GM19468 (cell line): ENCODE results near the gene RGL1.
"Not testable (repeated sequence)": the region's sequence is repeated elsewhere in the genome, so short reads cannot be mapped to it uniquely, and the experiment has no call there.

Experiments used
- ATAC-seq: cut with Tn5 transposase; IDR thresholded peaks from one replicate; pipeline ENCODE4 v1.9.1; 2021; ENCODE audit warnings: mild to moderate bottlenecking, moderate library complexity, moderate number of reproducible peaks; ENCODE audit not compliant: unreplicated experiment; ENCODE audit errors: extremely low read depth

RGL1 gene

DNA sequence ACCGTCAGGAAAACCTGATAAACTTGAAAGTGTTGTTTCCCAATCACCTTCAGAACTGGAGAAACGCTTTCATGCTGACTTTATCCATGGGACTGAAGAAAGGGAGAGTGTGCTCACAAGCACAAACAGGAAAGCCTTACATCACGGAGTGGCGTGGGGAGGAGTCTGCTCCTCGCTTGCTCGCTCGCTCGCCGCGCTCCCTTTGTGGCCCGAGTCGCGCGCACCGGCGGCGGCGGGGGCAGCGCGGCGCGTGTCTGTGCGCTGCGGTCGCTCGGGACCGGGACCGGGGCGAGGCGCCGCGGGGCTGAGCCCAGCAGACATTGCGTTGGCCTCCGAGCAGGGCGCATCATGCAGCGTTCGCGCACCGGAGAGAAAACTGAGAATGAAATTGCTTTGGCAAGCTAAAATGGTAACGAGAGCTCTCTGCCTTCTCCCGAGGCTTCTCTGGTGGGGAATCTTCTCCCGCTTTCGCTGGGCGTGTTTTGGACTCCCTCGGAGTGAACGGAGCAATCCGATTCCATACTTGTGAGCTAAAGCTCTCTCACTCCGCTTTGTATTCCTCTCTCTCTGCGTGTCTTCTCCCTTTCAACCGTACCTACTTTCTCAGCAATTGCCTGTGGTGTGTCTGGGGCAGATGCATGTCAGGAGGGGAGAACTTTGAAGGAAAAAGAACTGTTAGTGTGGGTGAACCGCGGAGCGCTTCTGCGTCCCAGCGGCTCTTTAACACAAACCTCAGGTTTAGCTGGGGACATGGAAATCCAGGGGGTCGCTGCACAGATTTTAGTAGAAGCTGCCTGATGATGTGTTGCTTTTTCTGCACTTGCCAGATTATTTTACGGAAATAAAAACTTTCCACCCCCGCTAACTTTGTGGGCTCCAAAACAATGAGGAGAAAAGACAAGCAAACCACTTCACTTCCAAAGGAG lies at the start of gene RGL1:
Gene RGL1 (plus strand): TSS at position 205 of the 926 bp plus-strand sequence. CDS start 178 bp downstream, at position 383.
- peak; percentile 60 for ATAC-seq

DNA sequence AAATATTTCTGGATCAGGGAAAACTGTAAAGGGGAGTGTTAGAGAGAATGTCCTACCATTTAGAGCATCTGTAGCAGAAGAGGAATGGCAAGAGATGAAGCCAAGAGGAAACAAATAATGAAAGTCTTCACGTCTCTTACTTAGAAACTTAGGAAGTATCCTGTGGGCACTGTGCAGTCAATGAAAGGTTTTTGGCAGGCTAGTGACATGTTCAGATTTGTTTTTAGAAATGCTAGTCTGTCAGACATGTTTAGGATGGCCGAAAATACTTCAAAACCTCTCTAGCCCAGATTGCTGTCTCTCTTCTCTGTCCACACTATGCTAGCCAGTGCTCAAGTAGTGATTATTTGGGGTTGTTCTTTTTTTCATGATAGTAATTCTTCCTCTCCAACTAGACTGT lies 48.6 kb upstream of the RGL1 start:
- no peak for ATAC-seq

DNA sequence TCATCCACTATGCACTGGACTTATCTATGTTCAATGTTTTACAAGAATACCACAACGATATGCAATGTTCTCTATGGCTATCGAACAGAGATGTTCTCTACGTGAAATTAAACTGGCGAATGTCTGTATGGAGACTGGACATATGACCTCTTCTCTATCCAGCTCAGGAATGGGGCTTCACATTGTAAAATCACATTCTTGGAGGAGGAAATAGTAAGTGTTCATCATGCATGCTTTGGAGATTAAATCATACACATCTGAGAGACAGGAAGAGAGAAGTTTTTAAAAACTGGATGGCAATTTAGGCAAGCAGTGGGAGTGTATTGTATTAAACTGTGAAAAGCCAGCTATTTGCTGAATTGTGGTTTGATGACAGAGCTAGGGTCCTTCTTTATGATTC lies 47.9 kb upstream of the RGL1 start:
- ATAC-seq = no peak

DNA sequence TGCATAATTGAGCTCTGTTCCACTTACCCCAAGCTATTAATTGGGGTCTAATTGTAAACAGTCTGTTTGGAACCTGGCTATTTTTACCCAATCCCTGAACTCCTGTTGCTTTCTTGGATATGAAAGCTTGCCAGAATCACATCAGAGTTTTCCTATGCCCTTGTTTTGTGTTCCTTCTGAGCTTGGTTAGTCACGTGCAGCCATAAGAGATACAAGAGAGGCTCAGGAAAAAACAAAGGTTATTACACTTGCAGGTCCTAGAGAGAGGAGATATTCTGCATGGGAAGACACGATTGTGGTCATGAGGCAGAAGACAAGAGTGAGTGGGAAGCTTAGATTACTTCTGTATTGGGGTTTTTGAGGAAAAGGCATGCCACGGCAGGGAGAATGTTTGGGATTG lies 46.0 kb upstream of the RGL1 start:
- no peak for ATAC-seq

DNA sequence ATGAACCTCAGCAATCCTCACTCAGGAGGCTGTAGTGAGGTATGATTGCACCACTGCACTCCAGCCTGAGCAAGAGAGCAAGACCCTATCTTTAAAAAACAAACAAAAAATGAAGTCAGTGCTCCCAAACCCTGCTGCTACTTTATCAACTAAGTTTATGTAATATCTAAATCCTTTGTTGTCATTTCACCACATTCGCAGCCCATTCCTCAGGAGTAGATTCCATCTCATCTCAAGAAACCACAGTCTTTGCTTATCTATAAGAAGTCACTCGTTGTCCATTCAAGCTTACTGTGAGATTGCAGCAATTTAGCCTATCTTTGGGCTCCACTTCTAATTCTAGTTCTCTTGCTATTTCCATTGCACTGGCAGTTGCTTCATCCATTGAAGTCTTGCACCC lies 44.3 kb upstream of the RGL1 start:
- no peak for ATAC-seq

DNA sequence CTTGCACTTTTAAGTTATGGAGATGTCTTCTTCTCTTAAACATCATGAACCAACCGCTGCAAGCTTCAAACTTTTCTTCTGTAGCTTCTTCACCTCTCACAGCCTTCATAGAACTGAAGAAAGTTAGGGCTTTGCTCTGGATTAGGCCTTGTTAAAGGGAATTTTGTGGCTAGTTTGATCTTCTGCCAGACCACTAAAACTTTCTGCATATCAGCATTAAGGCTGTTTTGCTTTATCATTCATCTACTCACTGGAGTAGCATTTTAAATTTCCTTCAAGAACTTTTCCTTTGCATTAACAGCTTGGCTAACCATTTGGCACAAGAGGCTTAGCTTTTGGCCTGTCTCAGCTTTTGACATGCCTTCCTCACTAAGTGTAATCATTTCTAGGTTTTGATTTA lies 43.0 kb upstream of the RGL1 start:
- ATAC-seq = no peak

DNA sequence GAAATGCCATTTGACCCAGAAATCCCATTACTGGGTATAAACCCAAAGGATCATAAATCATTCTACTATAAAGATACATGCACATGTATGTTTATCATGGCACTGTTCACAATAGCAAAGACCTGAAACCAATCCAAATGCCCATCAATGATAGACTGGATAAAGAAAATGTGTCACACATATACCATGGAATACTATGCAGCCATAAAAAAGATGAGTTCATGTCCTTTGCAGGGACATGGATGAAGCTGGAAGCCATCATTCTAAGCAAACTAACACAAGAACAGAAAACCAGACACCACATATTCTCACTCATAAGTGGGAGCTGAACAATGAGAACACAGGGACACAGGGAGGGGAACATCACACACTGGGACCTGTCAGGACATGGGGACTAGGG lies 42.1 kb upstream of the RGL1 start:
- not testable (repeated sequence) for ATAC-seq

DNA sequence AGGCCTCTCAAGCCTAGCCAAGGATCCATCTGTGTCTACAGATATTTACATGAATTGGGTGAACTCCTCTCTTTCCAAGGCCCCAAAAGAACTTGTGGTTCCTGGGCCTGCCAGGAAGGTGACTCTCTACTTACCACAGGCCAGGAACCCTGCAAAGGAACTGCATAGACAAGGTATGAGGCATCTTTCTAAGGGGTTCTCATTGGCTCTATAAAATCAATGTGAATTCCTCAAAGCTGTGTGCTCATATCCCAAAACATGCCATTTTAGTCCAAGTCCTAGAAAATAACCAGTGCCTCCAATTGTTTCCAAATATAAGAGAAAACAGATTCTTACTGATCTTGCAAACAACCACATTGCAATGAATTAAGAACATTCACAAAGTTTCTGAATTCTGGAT lies 39.9 kb upstream of the RGL1 start:
- no peak for ATAC-seq

DNA sequence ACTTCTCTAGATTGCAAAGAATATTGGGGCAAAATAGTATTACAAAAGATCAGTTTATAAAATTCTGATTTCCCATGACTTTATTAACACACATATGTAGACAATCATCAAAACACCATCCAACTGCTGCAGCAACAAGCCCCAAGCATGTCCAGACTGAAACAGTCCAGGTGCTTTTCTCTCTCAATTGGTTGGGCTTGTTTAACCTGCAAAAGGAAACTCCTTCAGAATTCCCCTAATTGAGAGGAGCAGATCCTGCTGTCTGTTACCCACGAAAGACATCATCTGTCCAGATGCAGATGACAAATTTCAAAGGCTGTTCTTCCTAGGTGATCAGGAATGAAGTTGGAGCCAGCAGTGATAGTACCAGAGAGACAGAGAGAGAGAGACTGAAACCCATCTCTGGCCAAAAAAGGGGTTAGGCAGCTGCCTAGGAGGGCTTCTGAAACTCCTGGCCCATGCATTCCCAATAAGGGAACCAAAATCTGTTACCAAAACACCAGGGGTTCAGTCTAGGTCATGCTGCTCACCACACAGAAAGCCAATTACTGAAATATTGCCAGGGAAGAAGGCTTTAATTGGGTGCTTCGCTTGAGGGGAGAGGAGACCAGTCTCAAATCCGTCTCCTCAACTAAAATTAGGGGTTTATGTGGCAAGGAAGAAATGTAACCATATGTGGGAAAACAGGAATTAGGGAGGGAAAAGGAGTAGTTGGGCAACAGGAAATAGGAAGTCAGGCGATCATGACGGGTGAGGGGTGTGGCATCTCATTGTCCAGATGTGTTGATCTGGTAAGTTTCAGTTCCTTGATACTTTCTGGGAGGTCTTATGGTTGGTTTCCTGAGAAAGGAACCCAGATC lies 34.7 kb upstream of the RGL1 start:
- ATAC-seq = no peak

DNA sequence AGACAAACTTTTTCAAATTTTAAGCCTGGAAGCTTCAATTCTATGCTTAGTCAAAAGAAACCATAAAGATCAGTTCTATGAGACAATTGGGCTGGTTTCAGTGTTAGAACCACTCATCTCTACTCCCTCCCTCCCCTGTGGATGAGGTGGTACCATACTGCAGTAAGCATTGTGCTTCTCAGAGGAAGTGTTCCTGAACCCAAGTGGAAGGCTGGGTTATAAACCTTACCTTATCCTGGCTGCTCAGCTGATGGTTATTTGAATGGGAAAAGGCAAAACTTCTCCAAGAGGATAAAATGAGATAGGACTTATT lies 34.1 kb upstream of the RGL1 start:
- ATAC-seq = no peak

DNA sequence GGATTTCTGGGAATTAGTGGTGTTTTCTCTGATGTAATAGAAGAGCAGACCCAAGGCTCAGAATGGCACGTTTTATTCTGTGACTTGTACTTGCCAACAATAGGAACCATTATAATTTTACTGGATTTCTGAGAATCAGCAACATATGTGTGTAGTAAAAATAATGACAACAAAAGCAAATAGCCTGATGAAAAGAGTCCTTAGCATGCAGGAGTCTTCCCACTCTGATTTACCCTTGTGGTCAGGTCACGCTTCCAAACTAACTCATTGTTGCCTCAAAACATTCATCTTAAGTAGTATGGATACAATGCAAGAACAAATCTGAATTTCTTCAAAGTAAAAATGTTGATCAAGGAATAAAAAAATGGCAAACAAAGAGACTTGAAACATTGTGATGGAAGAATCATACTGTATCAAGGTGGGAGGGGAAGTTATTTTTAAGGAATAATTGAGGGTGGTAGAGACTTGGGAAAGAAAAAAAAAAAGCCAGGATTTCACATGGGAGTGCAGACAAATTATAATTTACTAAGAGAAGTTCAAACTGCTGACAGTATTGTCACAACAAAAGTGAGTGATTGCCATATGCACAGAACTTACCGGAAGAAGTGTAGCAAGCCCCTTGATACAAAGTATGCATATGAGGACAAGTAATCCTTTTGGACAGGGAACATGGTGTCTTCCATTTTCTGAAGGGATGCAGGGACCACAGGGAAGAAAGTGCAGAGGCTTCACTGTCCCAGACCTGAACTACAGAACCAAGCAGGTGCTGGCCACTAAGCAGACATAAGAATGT lies 31.2 kb upstream of the RGL1 start:
- no peak for ATAC-seq

DNA sequence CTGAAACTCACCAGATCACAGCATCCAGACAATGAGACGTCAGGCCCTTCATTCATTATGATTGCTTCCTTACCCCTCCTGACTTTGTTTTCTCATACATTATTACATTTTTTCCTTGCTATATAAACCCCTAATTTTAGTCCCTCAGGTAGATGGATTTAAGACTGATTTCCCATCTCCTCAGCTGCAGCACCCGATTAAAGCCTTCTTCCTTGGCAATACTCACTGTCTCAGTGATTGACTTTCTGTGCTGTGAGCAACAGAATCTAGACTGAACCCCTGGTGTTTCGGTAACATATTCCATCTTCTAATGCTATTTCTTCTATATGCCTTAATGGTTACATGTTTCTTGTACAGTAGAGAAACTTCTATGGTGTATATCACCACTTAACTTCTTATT lies 30.0 kb upstream of the RGL1 start:
- no peak for ATAC-seq

DNA sequence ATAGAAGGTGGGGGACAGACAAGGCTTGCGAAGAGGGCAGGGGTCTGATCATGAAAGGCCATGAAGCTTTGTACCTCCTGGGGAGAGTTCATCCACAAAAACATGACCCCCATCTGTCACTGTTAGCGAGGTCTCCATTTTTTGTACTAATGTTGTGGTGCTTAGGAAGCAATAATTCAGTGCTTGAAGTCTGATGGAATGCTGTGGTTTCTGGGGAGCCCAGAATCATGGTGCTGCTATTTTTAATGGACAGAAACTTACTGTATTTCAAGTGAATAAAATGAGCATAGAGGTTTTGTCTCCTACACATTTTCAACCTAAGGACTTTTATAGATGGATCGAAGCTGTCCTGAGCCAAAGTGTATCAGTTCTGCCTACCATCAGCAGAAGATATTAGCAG lies 28.2 kb upstream of the RGL1 start:
- ATAC-seq = no peak

DNA sequence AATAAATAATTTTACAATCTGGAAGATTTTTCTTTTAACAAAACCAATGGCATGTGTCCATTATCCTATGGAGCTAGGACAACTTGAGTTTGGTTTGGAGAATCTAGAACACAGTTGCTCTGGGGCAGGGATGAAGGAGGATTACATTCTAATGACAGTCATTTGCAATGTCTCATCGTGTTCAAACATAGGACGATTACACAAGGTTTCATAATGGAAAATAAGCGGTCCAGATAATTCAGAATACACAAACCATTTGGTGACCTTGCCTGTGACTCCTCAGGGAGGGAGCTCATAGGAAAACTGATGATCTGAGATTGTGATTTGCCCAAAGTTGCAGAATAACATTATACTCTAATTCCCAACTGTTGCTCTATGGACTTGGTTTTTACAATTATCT lies 27.6 kb upstream of the RGL1 start:
- no peak for ATAC-seq

DNA sequence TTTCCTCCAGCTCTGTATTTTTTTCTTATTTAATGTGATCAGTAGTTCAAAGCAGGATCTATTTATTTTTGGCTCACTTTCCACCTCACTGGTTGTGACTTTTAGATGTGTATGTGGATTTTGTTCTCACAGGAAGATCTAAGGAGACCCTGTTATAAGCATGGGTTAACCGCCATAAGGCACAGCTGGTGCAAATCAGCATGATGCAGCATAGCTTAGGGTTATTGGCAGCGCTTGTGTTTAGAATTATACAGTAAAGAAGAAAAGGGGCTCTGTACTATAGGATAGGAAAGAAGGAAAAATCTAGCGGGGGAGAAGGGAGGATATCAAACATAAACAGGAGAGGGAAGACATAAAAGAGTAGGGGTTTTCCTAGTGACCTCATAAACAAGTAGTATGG lies 26.9 kb upstream of the RGL1 start:
- ATAC-seq = no peak

DNA sequence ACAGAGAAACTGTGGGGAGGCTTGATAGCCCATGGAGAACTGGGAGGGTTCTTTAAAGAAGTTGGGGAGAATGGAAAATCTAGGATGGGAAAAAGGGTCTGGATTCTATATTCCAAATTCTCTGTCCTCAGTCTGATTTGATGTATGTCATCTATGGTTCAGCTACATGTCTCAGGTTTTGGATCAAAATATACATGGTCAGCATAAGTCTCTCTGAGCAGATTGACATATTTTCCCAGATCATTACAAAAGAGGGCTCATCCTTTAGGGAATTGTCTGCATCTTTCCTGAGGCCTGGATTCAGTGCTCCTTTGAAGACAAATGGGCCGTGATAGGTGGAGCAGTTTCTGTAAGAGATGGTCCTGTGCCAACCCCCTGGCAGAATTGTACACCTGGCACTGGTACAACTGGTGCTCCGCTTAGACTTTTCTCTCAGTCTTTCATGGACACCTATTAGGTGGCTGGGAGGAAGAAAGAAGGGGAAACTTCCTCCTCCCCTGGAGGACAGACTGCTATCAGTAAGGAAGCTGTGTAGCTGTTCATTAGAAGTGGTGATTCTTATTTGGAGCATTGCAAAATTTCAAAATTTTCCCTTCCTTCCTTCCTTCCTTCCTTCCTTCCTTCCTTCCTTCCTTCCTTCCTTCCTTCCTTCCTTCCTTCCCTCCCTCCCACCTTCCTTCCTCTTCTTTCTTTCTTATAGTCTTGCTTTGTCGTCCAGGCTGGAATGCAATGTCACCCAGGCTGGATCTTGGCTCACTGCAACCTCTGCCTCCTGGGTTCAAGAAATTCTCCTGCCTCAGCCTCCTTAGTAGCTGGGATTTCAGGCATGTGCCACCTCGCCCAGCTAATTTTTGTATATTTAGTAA lies 26.1 kb upstream of the RGL1 start:
- no peak for ATAC-seq

DNA sequence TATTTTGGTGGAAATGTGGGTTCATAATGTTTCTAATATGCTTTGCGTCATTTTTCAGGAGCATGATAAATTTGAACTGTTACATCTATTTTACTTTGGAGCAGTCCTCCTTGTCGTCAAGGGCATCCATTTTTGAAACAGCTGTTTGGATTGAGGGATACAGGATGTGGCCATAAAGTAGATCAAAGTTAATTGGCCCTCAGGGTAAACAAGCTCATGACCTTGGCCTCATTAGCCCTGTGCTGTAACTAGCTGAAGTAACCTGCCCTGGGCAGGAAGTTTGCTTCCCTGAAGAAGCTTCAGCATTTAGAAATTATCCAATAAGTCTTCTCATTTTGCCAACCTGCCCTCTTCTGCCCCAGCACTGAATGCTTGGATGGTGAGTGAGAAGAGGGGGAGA lies 24.8 kb upstream of the RGL1 start:
- ATAC-seq = no peak

DNA sequence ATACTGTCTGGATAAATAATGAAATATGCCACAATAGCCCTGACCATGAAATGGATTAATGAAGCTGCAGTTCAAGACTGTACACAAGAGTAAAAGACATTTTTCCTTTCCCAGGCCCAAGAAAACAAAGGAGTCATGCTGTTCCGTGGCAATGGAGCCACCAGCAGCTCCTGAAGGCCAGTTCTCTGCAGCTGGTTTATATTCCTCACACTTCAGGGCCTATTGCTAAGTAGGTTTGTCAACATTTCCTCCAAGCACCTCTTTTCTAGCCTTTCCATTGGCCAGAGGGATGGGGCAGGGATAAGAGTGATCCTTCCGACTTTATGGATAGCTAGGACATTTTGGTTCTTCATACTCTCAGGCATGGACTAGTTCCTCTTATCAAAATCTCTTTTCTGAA lies 24.2 kb upstream of the RGL1 start:
- no peak for ATAC-seq

DNA sequence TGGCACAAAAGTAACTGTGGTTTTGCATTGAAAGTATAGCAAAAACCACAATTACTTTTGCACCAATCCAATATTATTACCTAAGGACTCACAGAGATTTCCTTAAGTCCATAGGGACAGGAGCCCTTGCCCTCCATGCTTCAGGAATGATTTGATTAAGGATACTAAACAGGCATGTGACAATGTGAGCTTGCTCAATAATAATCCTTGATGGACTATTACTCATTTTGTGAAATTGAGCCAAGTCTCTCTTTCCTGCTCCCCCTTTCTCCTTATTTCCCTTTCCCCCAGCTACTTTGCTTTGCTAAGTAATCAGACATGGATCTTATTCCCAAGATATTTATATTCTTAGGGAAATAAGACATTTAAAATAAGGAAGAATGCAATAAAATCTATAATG lies 21.6 kb upstream of the RGL1 start:
- no peak for ATAC-seq
